ENCODE results near the gene EOLA2. TPM values are rescaled to one million over a fixed set of nuclear protein-coding genes. Genes with fewer than 3 reads are reported as not detected.

Gene EOLA2
- total and polyA plus RNA-seq, 9 of the 15 experiments (the other 6 are each of a cell fraction or from before 2014, with no cell fraction given), result 27.7 to 61.5 (median 44.3) TPM

GRCh38 chrX:149937871-149938426 lies 342 bp downstream of the EOLA2 start (continued):
- TF ChIP-seq RNF219 (CRISPR knock-in tag; IDR thresholded peaks at IDR 0.05) (no peak), XRCC5 (IDR thresholded peaks at IDR 0.05; ENCODE audit: low read depth, low read length) (no peak), NR4A1 (CRISPR knock-in tag; IDR thresholded peaks at IDR 0.05) (no peak), NR4A1 (tag; IDR thresholded peaks at IDR 0.05) (no peak), CCAR2 (IDR thresholded peaks at IDR 0.05; ENCODE audit: low read depth, low read length) (no peak), ZNF316 (IDR thresholded peaks at IDR 0.05) (no peak), HMBOX1 (IDR thresholded peaks at IDR 0.05) (no peak), FOXP1 (CRISPR knock-in tag; IDR thresholded peaks at IDR 0.05) (0 out of 2 replicates have a peak, but pooled peaks have one; percentile 13), CEBPB (tag; IDR thresholded peaks at IDR 0.05) (no peak), BMI1 (IDR thresholded peaks at IDR 0.05; ENCODE audit: low read length) (no peak), NR2C2 (CRISPR knock-in tag; IDR thresholded peaks at IDR 0.05) (no peak), NR2C2 (tag; IDR thresholded peaks at IDR 0.05) (no peak), TCF3 (CRISPR knock-in tag; IDR thresholded peaks at IDR 0.05) (no peak), SIN3B (IDR thresholded peaks at IDR 0.05; ENCODE audit: low read depth) (peak; percentile 78), GATAD2B (IDR thresholded peaks at IDR 0.05; ENCODE audit: borderline replicate concordance) (no peak), NR2C1 (IDR thresholded peaks at IDR 0.05) (no peak), NR2C1 (tag; IDR thresholded peaks at IDR 0.05) (no peak), POLR2B (IDR thresholded peaks at IDR 0.05; ENCODE audit: low read depth, partially characterized antibody) (peak; percentile 51), EZH2 (IDR thresholded peaks at IDR 0.05; ENCODE audit: borderline replicate concordance, low read depth, low read length) (no peak), ARID1B (IDR thresholded peaks at IDR 0.05) (no peak), ZKSCAN8 (CRISPR knock-in tag; IDR thresholded peaks at IDR 0.05) (no peak), ZNF174 (CRISPR knock-in tag; IDR thresholded peaks at IDR 0.05) (no peak), ZNF75A (CRISPR knock-in tag; IDR thresholded peaks at IDR 0.05) (no peak), HNRNPL (IDR thresholded peaks at IDR 0.05; ENCODE audit: low read depth, low read length) (no peak), ZFX (CRISPR knock-in tag; IDR thresholded peaks at IDR 0.05) (peak; percentile 76), CHD2 (IDR thresholded peaks at IDR 0.05; ENCODE audit: low read depth, low read length) (no peak), POLR2G (IDR thresholded peaks at IDR 0.05; ENCODE audit: low read depth, low read length) (peak; percentile 68), TCF7L2 (IDR thresholded peaks at IDR 0.05; ENCODE audit: low read depth, low read length) (no peak), ZNF12 (CRISPR knock-in tag; IDR thresholded peaks at IDR 0.05) (no peak), PHF8 (IDR thresholded peaks at IDR 0.05; ENCODE audit: borderline replicate concordance, low read length) (peak; percentile 85; the same call in 1 of the 2 replicates)

Data from K562 (cell line).